ENCODE data around the gene NR1D2.

Gene NR1D2

GRCh38 chr3:23932571-23932970 lies 12.5 kb upstream of the NR1D2 start:
- DNase-seq: no peak

- DNase-seq: no peak
Observed at GRCh38 chr3:23934253-23934652, 10.8 kb upstream of the NR1D2 start.

- DNase-seq: no peak
Observed at GRCh38 chr3:23937296-23937695, 7.8 kb upstream of the NR1D2 start.

- no peak for DNase-seq
Observed at GRCh38 chr3:23938688-23939087, 6.4 kb upstream of the NR1D2 start.

- DNase-seq: no peak
Observed at GRCh38 chr3:23940775-23941174, 4.3 kb upstream of the NR1D2 start.

GRCh38 chr3:23941440-23941839 lies 3.6 kb upstream of the NR1D2 start:
- no peak for DNase-seq

- no peak for DNase-seq
Observed at GRCh38 chr3:23942546-23942945, 2.5 kb upstream of the NR1D2 start.

- no peak for DNase-seq
Observed at GRCh38 chr3:23944007-23944783, 891 bp upstream of the NR1D2 start.

GRCh38 chr3:23945663-23945912 lies 502 bp downstream of the NR1D2 start:
- DNase-seq: no peak

GRCh38 chr3:23945913-23946687 lies 1.0 kb downstream of the NR1D2 start:
- peak; percentile 85 for DNase-seq

- DNase-seq: no peak
Observed at GRCh38 chr3:23948761-23949160, 3.7 kb downstream of the NR1D2 start.

- no peak for DNase-seq
Observed at GRCh38 chr3:23949784-23950183, 4.7 kb downstream of the NR1D2 start.

GRCh38 chr3:23950293-23950692 lies 5.2 kb downstream of the NR1D2 start:
- DNase-seq: no peak

GRCh38 chr3:23952646-23953045 lies 7.6 kb downstream of the NR1D2 start:
- no peak for DNase-seq

GRCh38 chr3:23953523-23953922 lies 8.4 kb downstream of the NR1D2 start:
- DNase-seq: no peak

- DNase-seq: no peak
Observed at GRCh38 chr3:23954144-23954543, 9.1 kb downstream of the NR1D2 start.

- DNase-seq: no peak
Observed at GRCh38 chr3:23956701-23957100, 11.6 kb downstream of the NR1D2 start.

GRCh38 chr3:23959135-23959900 lies 14.2 kb downstream of the NR1D2 start:
- DNase-seq: no peak

- DNase-seq: no peak
Observed at GRCh38 chr3:23960649-23961048, 15.6 kb downstream of the NR1D2 start.

- no peak for DNase-seq
Observed at GRCh38 chr3:23961066-23961465, 16.0 kb downstream of the NR1D2 start.

- DNase-seq: no peak
Observed at GRCh38 chr3:23961913-23962312, 16.8 kb downstream of the NR1D2 start.

- no peak for DNase-seq
Observed at GRCh38 chr3:23964537-23965235, 19.6 kb downstream of the NR1D2 start.

GRCh38 chr3:23966328-23966727 lies 21.2 kb downstream of the NR1D2 start:
- DNase-seq: no peak

Measured in NCI-H1436 (cell line).